Measurements from ENCODE around the gene ARHGEF10L.

DNA sequence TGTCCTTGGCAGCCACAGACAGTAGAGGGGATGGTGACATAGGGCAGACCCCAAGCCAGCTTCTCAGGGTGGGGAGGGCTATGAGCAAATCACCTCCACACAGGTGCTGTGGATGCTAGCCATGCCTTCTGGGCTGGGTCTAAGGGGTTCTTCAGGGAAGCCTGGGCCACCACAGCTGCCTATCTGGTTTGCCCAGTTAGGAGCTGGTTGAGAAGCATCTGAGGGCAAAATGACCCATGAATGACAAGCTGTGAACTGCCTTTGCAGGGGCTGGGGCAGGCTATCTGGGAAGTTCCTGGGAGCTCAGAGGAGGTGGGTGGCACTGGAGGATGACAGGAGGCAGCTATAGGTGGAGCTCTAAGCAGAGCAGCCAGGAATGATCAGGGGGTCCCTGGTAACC is 10.1 kb upstream of the ARHGEF10L start:
- TF ChIP-seq TAF1 (IDR thresholded peaks at IDR 0.05; ENCODE audit: low read depth, low read length): no peak
- TF ChIP-seq POLR2A (IDR thresholded peaks at IDR 0.05; ENCODE audit: low read depth, low read length): no peak
- no peak for TF ChIP-seq POLR2AphosphoS5 (IDR thresholded peaks at IDR 0.05; ENCODE audit: low read depth, low read length)
- TF ChIP-seq SPI1 (IDR thresholded peaks at IDR 0.05; ENCODE audit: low read depth, low read length): no peak
- TF ChIP-seq PAX5 (IDR thresholded peaks at IDR 0.05; ENCODE audit: insufficient read depth, low read length, severe bottlenecking): no peak
